CD14-positive monocyte (primary cell): ENCODE data around the gene ZNF534. TPM values are rescaled to one million over a fixed set of nuclear protein-coding genes. Genes with fewer than 3 reads are reported as not detected.

Experiments
- DNase-seq, 3 donors: peaks; one replicate each; pipeline ENCODE4 v3.0.0-alpha.2; 2011 to 2022
- H2AFZ ChIP-seq: 2 replicates; pipeline ENCODE4 v1.6.0; 2012; ENCODE audit warnings: mild to moderate bottlenecking, low read depth, low read length, inconsistent platforms; ENCODE audit not compliant: insufficient read depth, poor library complexity, severe bottlenecking
- H3K27ac ChIP-seq, 2 donors: 1 replicate in 1 of 2; 2 replicates in 1 of 2; pipeline ENCODE4 v1.5.1; 2012 to 2013; ENCODE audit warnings: low read length in 2 of 2, control low read depth in 1 of 2, inconsistent platforms in 1 of 2, low read depth in 1 of 2, mild to moderate bottlenecking in 1 of 2
- H3K27me3 ChIP-seq, 2 donors: one replicate each; pipeline versions ENCODE4 v1.6.0 to v1.6.1; 2011 to 2013; ENCODE audit warnings: low read length in 2 of 2; ENCODE audit not compliant: control insufficient read depth in 2 of 2, insufficient read depth in 2 of 2
- H3K36me3 ChIP-seq, 2 donors: replicated peaks in 1 of 2; 1 replicate in 1 of 2; 2 replicates in 1 of 2; pipeline versions ENCODE4 v1.5.1 to v1.6.1; 2012 to 2013; ENCODE audit warnings: low read length in 2 of 2, control low read depth in 1 of 2, inconsistent platforms in 1 of 2, mild to moderate bottlenecking in 1 of 2; ENCODE audit not compliant: insufficient read depth in 2 of 2, control insufficient read depth in 1 of 2
- H3K4me1 ChIP-seq, 2 donors: 1 replicate in 1 of 2; 2 replicates in 1 of 2; pipeline versions ENCODE4 v1.5.1 to v1.6.1; 2012 to 2013; ENCODE audit warnings: low read length in 2 of 2, control low read depth in 1 of 2, inconsistent platforms in 1 of 2, mild to moderate bottlenecking in 1 of 2, moderate library complexity in 1 of 2; ENCODE audit not compliant: insufficient read depth in 2 of 2, control insufficient read depth in 1 of 2
- H3K4me2 ChIP-seq: replicated peaks from 2 replicates; pipeline ENCODE3; 2012; ENCODE audit warnings: low read length, moderate library complexity, mild to moderate bottlenecking; ENCODE audit not compliant: poor library complexity, severe bottlenecking; ENCODE audit errors: extremely low read depth
- H3K4me3 ChIP-seq, 3 experiments: fragments of 200-600 bp in 1 of 3; sonication (generic) in 1 of 3; replicated peaks in 1 of 3; 1 replicate in 2 of 3; 2 replicates in 1 of 3; pipeline ENCODE4 v1.5.1; 2011 to 2013; ENCODE audit warnings: low read length in 3 of 3, mild to moderate bottlenecking in 3 of 3, control low read depth in 2 of 3, low read depth in 2 of 3, inconsistent platforms in 1 of 3, moderate library complexity in 1 of 3
- H3K79me2 ChIP-seq: 2 replicates; pipeline ENCODE4 v1.6.0; 2012; ENCODE audit warnings: mild to moderate bottlenecking, control low read depth, inconsistent platforms, low read length, moderate library complexity; ENCODE audit not compliant: insufficient read depth
- H3K9ac ChIP-seq: 2 replicates; pipeline ENCODE4 v1.6.0; 2017; ENCODE audit warnings: low read length, mild to moderate bottlenecking; ENCODE audit not compliant: insufficient read depth, poor library complexity, severe bottlenecking
- H3K9me3 ChIP-seq, 2 donors: replicated peaks in 1 of 2; 1 replicate in 1 of 2; 2 replicates in 1 of 2; pipeline versions ENCODE4 v1.5.1 to v1.6.1; 2012 to 2013; ENCODE audit warnings: low read length in 2 of 2, control low read depth in 1 of 2; ENCODE audit not compliant: control insufficient read depth in 1 of 2, insufficient read depth in 1 of 2
- H4K20me1 ChIP-seq: 2 replicates; pipeline ENCODE4 v1.6.0; 2012; ENCODE audit warnings: mild to moderate bottlenecking, low read length, control low read depth, moderate library complexity; ENCODE audit not compliant: insufficient read depth
- H3K27ac Mint-ChIP-seq, 7 donors: one replicate each; pipeline ENCODE4 v1.8.0; 2020; ENCODE audit warnings: mild to moderate bottlenecking in 7 of 7, mixed read lengths in 7 of 7, moderate library complexity in 6 of 7, inconsistent platforms in 2 of 7
- H3K27me3 Mint-ChIP-seq, 3 donors: one replicate each; pipeline ENCODE4 v1.8.0; 2021 to 2022; ENCODE audit warnings: low read depth in 3 of 3, mild to moderate bottlenecking in 3 of 3, mixed read lengths in 3 of 3, moderate library complexity in 3 of 3, inconsistent platforms in 1 of 3
- H3K36me3 Mint-ChIP-seq, 2 donors: one replicate each; pipeline ENCODE4 v1.8.0; 2020; ENCODE audit warnings: mixed read lengths in 2 of 2, inconsistent platforms in 1 of 2, mild to moderate bottlenecking in 1 of 2
- H3K4me1 Mint-ChIP-seq: one replicate; pipeline ENCODE4 v1.8.0; 2020; ENCODE audit warnings: mild to moderate bottlenecking, mixed read lengths
- H3K4me3 Mint-ChIP-seq, 2 donors: one replicate each; pipeline ENCODE4 v1.8.0; 2020; ENCODE audit warnings: mild to moderate bottlenecking in 2 of 2, mixed read lengths in 2 of 2, moderate library complexity in 1 of 2
- H3K9me3 Mint-ChIP-seq, 7 donors: one replicate each; pipeline ENCODE4 v1.8.0; 2020 to 2022; ENCODE audit warnings: mixed read lengths in 7 of 7, mild to moderate bottlenecking in 6 of 7, moderate library complexity in 6 of 7, inconsistent platforms in 2 of 7
- CTCF ChIP-seq: fragments of 200-600 bp; IDR thresholded peaks from one replicate; pipeline ENCODE4 v1.8.0; 2022; ENCODE audit warnings: antibody characterized with exemption, mild to moderate bottlenecking
- WGBS: methylation state at CpG from one replicate; pipeline ENCODE4 v1.1.5; 2013; ENCODE audit warnings: missing lambda C conversion rate; ENCODE audit not compliant: insufficient coverage; 5-methylcytosine and 5-hydroxymethylcytosine counted together
- intact Hi-C, 2 donors: fragments of 100-400 bp; cut with micrococcal nuclease; formaldehyde crosslinking; loops; one replicate each; pipeline versions ENCODE4 v1.15.0 to v1.15.1; 2023
- polyA plus RNA-seq, 3 donors: library from polyadenylated mRNA; depleted of rRNA in 1 of 3; unstranded in 2 of 3; stranded (reverse) in 1 of 3; fragments of 300-500 nt in 2 of 3; fragments of >200 nt in 1 of 3; fragmentation: Illumina TruSeq in 2 of 3; gene quantifications; 1 replicate in 2 of 3; 2 replicates in 1 of 3; pipeline ENCODE4 v1.2.3, GENCODE V29; 2012 to 2021

ZNF534 gene
- polyA plus RNA-seq, 3 donors: not detected

- TF ChIP-seq CTCF: no peak
- Histone ChIP-seq H4K20me1 (no peaks in the 10 kb centered on the region), H3K36me3 (peaks cover 11 to 75% of the 10 kb centered on the region in 2 donors), H3K27ac (no peak overlapping the region), H3K79me2 (no peaks in the 10 kb centered on the region), H3K9me3 (peaks cover 81 to 94% of the 10 kb centered on the region in 2 donors), H3K4me3 (no peak overlapping the region), H3K9ac (no peak overlapping the region), H3K4me2 (no peak overlapping the region), H3K4me1 (no peaks in the 10 kb centered on the region), H2AFZ (no peak overlapping the region), H3K27me3 (no peaks in the 10 kb centered on the region)
- no peaks in the 10 kb centered on the region for H3K4me1 Mint-ChIP-seq
- no peaks in the 10 kb centered on the region for H3K27me3 Mint-ChIP-seq
- WGBS: 94% methylated on average over 4 of the region's 6 CpGs
- H3K4me3 Mint-ChIP-seq: no peak overlapping the region
- no peak overlapping the region for H3K27ac Mint-ChIP-seq
- H3K36me3 Mint-ChIP-seq: peaks cover 51 to 57% of the 10 kb centered on the region in 2 donors
- no peak for DNase-seq
- peaks cover 43 to 92% (median 88%) of the 10 kb centered on the region in 7 donors for H3K9me3 Mint-ChIP-seq
- intact Hi-C loops: no loop called here
Observed at GRCh38 chr19:52410276-52410675, 18.7 kb upstream of the ZNF534 start.

GRCh38 chr19:52415711-52416110 lies 13.2 kb upstream of the ZNF534 start:
- no peak overlapping the region for H3K27ac ChIP-seq
- H3K9me3 ChIP-seq: peaks cover 71 to 100% of the 10 kb centered on the region in 2 donors
- Mint-ChIP-seq H3K9me3 (peaks cover 43 to 93% (median 89%) of the 10 kb centered on the region in 7 donors), H3K27ac (no peak overlapping the region), H3K4me1 (no peaks in the 10 kb centered on the region), H3K4me3 (no peak overlapping the region), H3K36me3 (peaks cover 3 to 9% of the 10 kb centered on the region in 2 donors), H3K27me3 (no peaks in the 10 kb centered on the region)
- H3K4me1 ChIP-seq: no peaks in the 10 kb centered on the region
- H3K27me3 ChIP-seq: no peaks in the 10 kb centered on the region
- no peak overlapping the region for H3K9ac ChIP-seq
- no peak for DNase-seq
- H2AFZ ChIP-seq: no peak overlapping the region
- peak overlapping the region in 1 of 3 experiments; percentile 23 for H3K4me3 ChIP-seq
- no peaks in the 10 kb centered on the region for H3K79me2 ChIP-seq
- 83% methylated on average over 1 of the region's 5 CpGs for WGBS
- no peak for TF ChIP-seq CTCF
- intact Hi-C loops: no loop called here
- H3K36me3 ChIP-seq: peaks cover 0 to 21% of the 10 kb centered on the region in 2 donors
- H4K20me1 ChIP-seq: no peaks in the 10 kb centered on the region
- H3K4me2 ChIP-seq: no peak overlapping the region
